Nephron (organoid): ENCODE data around the gene KCNJ10.

ENCODE experiments used
- H3K27ac Mint-ChIP-seq, 3 experiments: 2 replicates each; pipeline ENCODE4 v1.8.0; 2020; ENCODE audit warnings: mixed read lengths in 3 of 3, mild to moderate bottlenecking in 2 of 3, moderate library complexity in 1 of 3
- H3K27me3 Mint-ChIP-seq: 2 replicates; pipeline ENCODE4 v1.8.0; 2021; ENCODE audit warnings: low read depth, mild to moderate bottlenecking, moderate library complexity, mixed read lengths
- H3K36me3 Mint-ChIP-seq: 2 replicates; pipeline ENCODE4 v1.8.0; 2020; ENCODE audit warnings: low read depth, mixed read lengths
- H3K4me1 Mint-ChIP-seq: 2 replicates; pipeline ENCODE4 v1.8.0; 2020; ENCODE audit warnings: mixed read lengths
- H3K4me3 Mint-ChIP-seq, 3 experiments: 2 replicates each; pipeline ENCODE4 v1.8.0; 2020; ENCODE audit warnings: mild to moderate bottlenecking in 3 of 3, mixed read lengths in 3 of 3, moderate library complexity in 2 of 3
- H3K9me3 Mint-ChIP-seq: 2 replicates; pipeline ENCODE4 v1.8.0; 2020; ENCODE audit warnings: mixed read lengths
- CTCF ChIP-seq, 3 experiments: fragments of 200-600 bp; sonication (generic); IDR thresholded peaks; one replicate each; pipeline ENCODE4 v1.5.0; 2021; ENCODE audit warnings: antibody characterized with exemption in 3 of 3; ENCODE audit not compliant: unreplicated experiment in 3 of 3

KCNJ10 gene

GRCh38 chr1:160047111-160047991, 22.6 kb downstream of the KCNJ10 start:
- no peaks in the 10 kb centered on the region for H3K36me3 Mint-ChIP-seq
- no peak for TF ChIP-seq CTCF (IDR thresholded peaks at IDR 0.05; ENCODE audit: unreplicated experiment in 3 of 3)
- H3K9me3 Mint-ChIP-seq = no peaks in the 10 kb centered on the region
- peaks cover 24% of the 10 kb centered on the region for H3K4me1 Mint-ChIP-seq
- H3K4me3 Mint-ChIP-seq = no peak overlapping the region
- peak overlapping the region in 2 of 3 experiments; percentile 7 to 25 for H3K27ac Mint-ChIP-seq
- peaks cover 23% of the 10 kb centered on the region for H3K27me3 Mint-ChIP-seq

GRCh38 chr1:160046494-160047110, 23.4 kb downstream of the KCNJ10 start:
- H3K9me3 Mint-ChIP-seq = no peaks in the 10 kb centered on the region
- peaks cover 24% of the 10 kb centered on the region for H3K4me1 Mint-ChIP-seq
- H3K27ac Mint-ChIP-seq = peak overlapping the region in 1 of 3 experiments; percentile 10
- peaks cover 21% of the 10 kb centered on the region for H3K27me3 Mint-ChIP-seq
- peak; percentile 46 to 60 (median 52) for TF ChIP-seq CTCF (IDR thresholded peaks at IDR 0.05; ENCODE audit: unreplicated experiment in 3 of 3)
- H3K4me3 Mint-ChIP-seq = peak overlapping the region in 1 of 3 experiments; percentile 19
- H3K36me3 Mint-ChIP-seq = no peaks in the 10 kb centered on the region

GRCh38 chr1:160045653-160046052, 24.3 kb downstream of the KCNJ10 start:
- Mint-ChIP-seq H3K36me3 (no peaks in the 10 kb centered on the region), H3K27ac (no peak overlapping the region), H3K4me3 (no peak overlapping the region), H3K27me3 (peaks cover 18% of the 10 kb centered on the region), H3K9me3 (no peaks in the 10 kb centered on the region), H3K4me1 (peaks cover 24% of the 10 kb centered on the region)
- TF ChIP-seq CTCF (IDR thresholded peaks at IDR 0.05; ENCODE audit: unreplicated experiment in 3 of 3) = no peak

GRCh38 chr1:160043543-160043942, 26.4 kb downstream of the KCNJ10 start:
- H3K9me3 Mint-ChIP-seq = no peaks in the 10 kb centered on the region
- H3K27me3 Mint-ChIP-seq = peaks cover 18% of the 10 kb centered on the region
- no peaks in the 10 kb centered on the region for H3K36me3 Mint-ChIP-seq
- peaks cover 14% of the 10 kb centered on the region for H3K4me1 Mint-ChIP-seq
- H3K27ac Mint-ChIP-seq = no peak overlapping the region
- no peak for TF ChIP-seq CTCF (IDR thresholded peaks at IDR 0.05; ENCODE audit: unreplicated experiment in 3 of 3)
- no peak overlapping the region for H3K4me3 Mint-ChIP-seq

GRCh38 chr1:160040476-160040875, 29.5 kb downstream of the KCNJ10 start:
- Mint-ChIP-seq H3K4me3 (no peak overlapping the region), H3K36me3 (no peaks in the 10 kb centered on the region), H3K27ac (no peak overlapping the region), H3K4me1 (no peaks in the 10 kb centered on the region), H3K27me3 (peaks cover 13% of the 10 kb centered on the region), H3K9me3 (no peaks in the 10 kb centered on the region)
- TF ChIP-seq CTCF (IDR thresholded peaks at IDR 0.05; ENCODE audit: unreplicated experiment in 3 of 3) = no peak
